ENCODE measurements around the gene ZNF536.
"Not testable (repeated sequence)": the region's sequence is repeated elsewhere in the genome, so short reads cannot be mapped to it uniquely, and the experiment has no call there.

Gene ZNF536

DNA sequence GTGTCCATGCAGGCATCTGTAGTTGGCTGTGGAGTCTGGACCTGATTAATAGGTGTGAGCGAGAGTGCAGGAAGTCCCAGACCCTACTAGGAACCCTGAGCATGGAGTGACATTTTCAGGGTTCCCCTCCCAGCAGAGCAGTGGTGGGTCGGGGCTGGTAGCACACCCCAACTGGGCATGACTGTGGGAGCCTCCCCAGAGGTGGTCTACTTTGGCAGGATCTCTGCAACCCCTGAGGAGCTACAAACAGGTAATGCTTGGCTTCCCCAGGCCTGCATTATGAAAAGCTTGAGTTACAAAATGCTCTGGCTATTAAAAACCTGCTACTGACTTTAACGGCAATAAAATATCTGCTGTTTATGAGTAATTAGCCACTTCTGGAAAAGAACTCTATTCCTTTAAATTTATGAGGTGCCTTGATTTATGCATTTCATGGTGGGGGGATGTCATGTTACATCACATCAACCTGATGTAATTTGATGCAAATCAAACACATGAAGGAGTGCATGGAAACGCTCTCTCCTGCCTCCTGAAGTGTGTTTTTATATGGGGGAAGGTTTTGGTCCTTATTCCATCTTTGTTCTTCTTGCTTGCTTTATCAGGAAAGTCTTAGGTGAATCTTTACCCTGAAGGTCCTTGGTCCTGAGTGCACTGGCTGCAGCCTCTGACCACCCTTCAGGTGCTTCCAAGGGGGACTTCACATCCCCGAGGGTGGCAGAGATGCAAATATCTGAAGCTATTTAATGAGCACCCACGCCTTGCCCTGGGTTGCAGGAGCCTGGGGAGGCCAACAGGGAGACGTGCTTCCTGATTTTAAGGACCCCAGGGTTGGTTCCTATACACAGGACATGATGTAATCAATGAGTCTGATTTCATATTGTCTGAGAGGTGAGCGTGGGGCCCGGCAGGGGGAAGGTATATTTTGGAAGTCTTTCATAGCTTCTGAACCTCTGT lies 54.0 kb downstream of the ZNF536 start:
- no peak for DNase-seq

DNA sequence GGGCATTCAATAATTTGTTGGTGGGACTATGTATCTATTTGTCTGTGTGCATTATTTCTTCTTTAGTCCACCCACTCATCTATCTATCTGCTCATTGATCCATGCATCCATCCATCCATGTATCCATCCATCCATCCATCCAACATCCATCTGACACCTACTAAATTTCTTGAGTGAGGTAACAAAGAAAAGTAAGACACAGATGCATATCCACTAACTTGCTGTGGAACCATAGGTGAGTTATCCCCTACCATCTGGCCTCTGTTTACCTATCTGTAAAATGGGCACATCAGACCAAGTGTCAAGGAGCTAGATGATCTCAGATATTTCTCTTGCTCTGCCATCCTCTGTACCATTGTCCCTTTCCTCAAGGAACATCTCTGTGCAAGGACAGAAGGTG lies 54.7 kb downstream of the ZNF536 start:
- DNase-seq = no peak

DNA sequence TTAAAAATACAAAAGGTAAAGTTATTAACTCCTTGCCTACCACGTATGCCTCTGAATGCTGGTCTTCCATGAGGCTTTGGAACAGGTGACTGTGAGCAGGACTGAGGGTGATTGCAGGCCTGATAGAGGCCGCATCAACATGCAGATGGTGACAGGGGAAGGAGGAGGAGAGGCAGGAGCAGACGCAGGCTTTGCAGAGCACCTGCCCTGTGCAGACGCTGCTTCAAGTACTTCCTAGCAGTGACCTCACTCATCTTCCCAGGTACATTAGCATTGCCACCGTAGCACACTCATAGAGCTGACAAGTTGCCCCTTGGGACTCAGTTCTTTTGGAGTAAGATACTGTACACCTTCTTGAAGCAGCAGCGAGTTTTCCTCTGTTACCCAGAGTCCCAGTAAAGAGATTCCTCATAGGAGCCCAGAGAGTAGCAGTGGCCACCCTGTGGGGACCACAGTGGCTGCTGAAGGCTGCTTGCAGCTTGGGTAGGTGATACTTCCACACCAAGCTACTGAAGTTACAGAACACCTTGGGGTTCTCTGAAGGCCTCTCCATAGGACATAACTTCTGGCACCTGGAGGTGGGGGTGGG lies 56.0 kb downstream of the ZNF536 start:
- DNase-seq = no peak

DNA sequence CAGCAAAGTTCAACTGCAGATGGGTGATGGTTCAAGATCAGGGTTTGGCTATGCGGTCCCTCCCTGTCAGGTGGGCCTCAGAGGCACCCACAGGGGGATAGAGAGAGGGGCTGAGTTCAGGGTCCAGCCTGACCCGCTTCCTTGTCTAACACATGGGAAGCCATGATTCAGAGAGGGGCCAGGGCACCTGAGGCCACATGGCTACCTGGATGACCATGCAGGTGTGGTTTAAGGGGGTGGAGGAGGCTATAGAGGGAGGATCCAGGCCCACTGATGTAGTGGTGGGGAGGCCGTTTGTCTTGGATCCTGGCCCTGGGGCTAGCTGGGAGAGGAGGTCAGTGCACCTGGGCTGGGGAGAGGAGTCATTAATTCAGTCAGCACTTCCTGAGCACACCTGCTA lies 56.7 kb downstream of the ZNF536 start:
- DNase-seq = no peak

DNA sequence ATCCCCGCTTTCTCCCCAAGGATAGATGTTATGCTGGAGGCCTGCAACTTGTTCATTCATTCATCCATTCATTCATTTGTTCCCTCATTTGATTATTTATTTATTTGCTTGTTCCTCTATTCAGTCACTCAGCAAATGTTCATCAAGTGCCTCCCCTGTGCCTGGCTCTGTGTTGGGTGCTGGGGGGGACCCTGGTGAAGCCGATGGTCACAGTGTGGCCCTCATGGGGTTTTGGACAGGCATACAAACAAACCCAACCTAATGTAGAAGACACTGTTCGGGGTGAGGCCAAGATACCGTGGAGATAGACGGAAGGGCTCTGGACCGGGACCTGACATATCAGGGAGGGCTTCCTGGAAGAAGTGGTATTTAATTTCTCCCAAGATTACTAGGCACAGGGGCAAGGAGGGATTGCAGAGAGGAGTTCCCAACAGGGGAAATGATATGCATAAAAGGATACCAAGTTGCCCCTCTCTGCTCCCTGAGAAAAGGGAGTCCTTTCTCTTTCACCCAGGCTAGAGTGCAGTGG lies 58.1 kb downstream of the ZNF536 start:
- no peak for DNase-seq

DNA sequence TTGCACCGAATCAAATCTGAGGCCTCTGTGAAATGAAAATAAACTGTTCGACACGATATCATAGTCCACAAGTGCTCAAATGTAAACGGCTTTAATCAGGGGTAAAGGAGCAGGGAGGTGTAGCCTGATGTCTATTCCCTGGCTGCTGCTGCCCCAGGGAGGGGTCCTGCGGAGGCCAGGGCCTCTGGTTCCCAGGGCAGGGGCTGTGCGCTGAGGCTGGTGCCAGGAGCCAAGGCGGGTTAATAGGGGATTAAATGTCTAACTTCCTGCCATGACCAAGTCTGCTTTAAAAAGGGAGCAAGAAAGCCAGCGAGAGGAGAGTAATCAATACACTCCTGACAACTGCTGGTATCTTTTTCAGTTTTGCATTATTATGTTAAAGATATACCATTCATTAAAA lies 59.4 kb downstream of the ZNF536 start:
- DNase-seq = no peak

DNA sequence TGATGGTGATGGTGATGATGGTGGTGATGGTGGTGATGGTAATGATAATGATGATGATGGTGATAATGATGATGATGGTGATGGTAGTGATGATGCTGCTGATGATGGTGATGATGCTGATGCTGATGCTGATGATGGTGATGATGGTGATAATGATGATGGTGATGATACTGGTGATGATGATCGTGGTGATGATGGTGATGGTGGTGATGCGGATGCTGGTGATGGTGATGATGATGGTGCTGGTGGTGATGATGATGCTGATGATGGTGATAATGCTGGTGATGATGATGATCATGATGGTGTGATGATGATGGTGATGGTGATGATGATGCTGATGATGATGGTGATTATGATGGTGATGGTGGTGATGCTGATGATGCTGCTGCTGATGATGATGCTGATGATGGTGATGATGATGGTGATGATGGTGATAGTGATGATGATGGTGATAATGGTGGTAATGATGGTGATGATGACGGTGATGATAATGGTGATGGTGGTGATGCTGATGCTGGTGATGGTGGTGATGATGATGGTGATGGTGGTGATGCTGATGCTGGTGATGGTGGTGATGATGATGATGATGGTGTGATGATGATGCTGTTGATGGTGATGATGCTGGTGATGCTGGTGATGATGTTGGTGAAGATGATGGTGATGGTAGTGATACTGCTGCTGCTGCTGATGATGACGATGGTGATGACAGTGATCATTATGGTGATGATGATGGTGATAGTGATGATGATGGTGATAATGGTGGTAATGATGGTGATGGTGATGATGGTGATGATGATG lies 62.8 kb downstream of the ZNF536 start:
- DNase-seq = no peak

DNA sequence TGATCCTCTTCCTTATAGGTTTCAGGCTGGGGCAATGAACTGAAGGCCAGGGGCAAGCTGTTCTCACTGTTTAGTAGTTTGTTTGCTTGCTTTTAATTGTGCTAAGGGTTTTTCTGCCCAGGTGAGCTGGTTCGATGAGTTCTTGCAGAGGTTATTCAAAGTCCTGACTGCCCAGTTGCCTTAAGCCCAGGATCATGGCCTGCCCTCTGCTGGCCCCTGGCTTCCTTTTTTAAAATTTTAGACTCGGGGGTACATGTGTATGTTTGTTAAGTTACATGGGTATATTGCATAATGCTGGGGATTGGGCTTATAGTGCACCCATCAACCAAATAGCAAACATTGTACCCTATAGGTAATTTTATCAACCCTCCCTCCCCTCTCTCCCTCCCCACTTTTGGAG lies 65.7 kb downstream of the ZNF536 start:
- no peak for DNase-seq

DNA sequence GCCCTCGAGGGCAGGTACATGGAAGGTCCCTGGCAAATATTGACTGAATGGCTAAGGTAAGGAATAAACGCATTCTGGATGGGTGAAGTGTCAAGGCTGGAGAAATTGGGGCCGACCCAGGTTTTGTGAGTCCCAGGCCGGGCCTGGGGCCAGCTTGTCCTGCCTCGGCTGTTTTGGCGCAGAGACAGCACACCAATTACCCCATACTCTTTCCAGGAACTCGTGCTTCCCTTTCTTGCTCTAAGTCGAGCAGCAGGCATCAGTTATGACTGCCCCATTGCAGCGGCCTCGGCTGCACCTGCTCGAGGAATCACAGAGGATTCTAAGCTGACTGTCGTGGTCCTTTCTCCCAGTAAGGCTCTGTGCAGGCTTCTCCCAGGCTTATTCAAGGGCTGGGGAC lies 67.1 kb downstream of the ZNF536 start:
- DNase-seq = no peak

DNA sequence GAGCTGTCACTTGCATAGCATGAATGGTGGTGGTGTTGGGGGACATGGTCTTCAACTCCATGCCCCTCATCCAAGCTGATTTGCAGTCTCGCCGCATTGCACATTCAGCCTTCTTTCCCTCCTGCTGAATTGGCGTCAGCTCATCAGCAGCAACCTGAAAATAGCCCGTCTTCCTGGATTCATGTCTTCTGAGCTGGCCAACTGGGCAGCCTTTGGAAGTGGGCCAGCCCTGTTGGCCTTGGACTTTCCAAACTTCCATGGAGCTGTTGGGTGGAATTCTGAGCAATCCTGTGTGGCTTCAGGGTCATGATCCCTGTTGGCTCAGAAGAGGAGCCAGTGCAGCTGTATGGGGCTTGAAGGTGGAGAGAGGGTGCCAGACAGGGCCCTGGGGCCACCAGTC lies 68.8 kb downstream of the ZNF536 start:
- DNase-seq = no peak

DNA sequence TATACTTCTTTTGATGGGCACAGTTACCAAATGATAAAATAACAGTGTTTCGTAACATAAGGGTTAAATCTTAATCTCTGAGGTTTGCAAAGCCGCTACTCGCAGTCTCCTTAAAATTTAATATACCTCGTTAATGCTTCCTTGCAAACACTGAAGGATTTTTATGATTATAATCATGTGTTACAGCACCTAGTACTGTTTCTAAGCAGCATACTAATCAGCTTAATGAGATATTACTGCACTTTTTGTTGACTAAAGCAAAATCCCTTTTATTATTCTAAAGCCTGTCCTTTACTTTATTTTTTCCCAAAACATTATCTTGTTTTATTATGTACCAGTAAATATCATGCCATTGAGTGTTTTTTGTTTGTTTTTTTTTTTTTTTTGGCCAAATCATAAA lies 70.5 kb downstream of the ZNF536 start:
- DNase-seq = no peak

DNA sequence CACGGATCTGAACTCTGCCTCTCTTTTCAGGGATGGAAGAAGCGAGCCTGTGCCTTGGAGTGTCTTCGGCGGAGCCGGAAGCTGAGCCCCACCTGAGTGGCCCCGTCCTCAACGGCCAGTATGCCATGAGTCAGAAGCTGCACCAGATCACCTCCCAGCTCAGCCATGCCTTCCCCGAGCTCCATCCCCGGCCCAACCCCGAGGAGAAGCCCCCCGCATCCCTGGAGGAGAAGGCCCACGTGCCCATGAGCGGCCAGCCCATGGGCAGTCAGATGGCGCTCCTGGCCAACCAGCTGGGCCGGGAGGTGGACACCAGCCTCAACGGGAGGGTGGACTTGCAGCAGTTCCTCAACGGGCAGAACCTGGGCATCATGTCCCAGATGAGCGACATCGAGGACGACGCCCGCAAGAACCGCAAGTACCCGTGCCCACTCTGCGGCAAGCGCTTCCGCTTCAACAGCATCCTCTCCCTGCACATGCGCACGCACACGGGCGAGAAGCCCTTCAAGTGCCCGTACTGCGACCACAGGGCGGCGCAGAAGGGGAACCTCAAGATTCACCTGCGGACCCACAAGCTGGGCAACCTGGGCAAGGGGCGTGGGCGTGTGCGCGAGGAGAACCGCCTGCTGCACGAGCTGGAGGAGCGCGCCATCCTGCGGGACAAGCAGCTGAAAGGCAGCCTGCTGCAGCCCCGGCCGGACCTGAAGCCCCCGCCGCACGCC lies 71.5 kb downstream of the ZNF536 start:
- no peak for DNase-seq

DNA sequence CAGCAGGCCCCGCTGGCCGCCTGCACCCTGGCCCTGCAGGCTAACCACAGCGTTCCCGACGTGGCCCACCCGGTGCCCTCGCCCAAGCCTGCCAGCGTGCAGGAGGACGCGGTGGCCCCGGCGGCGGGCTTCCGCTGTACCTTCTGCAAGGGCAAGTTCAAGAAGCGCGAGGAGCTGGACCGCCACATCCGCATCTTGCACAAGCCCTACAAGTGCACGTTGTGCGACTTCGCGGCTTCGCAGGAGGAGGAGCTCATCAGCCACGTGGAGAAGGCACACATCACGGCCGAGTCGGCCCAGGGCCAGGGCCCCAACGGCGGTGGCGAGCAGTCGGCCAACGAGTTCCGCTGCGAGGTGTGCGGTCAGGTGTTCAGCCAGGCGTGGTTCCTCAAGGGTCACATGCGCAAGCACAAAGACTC lies 72.1 kb downstream of the ZNF536 start:
- DNase-seq = no peak

DNA sequence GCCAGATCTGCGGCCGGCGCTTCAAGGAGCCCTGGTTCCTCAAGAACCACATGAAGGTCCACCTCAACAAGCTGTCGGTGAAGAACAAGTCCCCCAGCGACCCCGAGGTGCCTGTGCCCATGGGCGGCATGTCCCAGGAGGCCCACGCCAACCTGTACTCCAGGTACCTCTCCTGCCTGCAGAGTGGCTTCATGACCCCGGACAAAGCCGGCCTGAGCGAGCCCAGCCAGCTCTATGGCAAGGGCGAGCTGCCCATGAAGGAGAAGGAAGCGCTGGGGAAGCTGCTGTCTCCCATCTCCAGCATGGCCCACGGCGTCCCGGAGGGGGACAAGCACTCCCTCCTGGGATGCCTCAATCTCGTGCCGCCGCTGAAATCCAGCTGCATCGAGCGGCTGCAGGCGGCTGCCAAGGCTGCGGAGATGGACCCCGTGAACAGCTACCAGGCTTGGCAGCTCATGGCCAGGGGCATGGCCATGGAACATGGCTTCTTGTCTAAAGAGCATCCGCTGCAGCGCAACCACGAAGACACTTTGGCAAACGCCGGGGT lies 72.6 kb downstream of the ZNF536 start:
- no peak for DNase-seq

DNA sequence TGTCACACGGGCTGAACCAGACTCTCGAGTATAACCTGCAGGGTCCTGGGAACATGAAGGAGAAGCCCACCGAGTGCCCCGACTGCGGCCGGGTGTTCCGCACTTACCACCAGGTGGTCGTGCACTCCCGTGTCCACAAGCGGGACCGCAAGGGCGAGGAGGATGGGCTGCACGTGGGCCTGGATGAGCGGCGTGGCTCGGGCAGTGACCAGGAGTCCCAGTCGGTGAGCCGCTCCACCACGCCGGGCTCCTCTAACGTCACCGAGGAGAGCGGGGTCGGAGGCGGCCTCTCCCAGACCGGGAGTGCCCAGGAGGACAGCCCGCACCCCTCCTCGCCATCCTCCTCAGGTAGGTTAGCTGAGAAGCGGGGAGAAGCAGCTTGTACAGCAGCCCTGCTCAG lies 73.2 kb downstream of the ZNF536 start:
- DNase-seq = no peak

DNA sequence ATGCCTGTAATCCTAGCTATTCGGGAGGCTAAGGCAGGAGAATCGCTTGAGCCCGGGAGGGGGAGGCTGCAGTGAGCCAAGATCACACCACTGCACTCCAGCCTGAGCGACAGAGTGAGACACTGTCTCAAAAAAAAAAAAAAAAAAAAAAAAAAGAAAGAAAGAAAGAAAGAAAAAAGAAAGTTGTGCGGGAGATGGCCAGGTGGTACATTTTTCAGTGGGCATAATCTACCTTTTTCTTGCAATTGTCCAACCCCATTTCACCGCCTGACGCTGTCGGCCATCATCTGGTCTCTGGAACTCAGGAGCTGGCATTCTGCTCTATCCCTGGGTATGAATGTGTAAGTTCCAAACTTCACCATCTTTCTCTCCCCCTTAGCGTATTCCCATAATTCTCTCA lies 73.9 kb downstream of the ZNF536 start:
- not testable (repeated sequence) for DNase-seq

DNA sequence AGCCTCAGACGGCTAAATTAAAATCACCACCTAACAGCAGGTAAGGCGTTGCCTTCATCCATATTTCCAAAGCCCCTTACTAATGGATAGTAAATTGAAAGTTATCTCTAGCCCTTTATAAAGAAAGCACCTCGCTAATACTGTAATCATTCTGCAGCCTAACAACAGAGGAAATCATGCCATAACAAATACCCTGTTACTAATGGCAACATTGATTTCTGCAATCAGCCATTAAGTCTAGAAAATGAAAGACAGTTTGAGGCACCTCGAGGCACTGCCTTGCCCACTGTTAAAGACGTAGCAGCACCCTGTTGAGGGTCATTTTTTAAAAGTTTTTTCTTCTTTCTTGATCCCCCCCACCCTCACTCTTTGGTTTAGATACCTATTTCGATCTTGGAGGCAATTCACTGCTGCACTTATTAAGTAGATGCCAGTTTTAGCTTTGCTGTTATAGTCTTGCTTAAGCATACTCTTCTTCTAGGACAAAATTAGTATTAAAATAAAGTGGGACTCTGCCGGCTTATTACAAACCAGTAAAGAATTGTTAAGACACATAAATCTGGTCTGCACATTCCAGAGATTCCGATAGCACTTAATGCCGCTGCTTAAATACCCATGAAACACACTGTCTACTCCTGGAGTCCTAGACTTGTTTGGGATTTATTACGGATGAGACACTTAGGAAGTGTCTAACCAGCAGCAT lies 74.8 kb downstream of the ZNF536 start:
- DNase-seq = no peak

DNA sequence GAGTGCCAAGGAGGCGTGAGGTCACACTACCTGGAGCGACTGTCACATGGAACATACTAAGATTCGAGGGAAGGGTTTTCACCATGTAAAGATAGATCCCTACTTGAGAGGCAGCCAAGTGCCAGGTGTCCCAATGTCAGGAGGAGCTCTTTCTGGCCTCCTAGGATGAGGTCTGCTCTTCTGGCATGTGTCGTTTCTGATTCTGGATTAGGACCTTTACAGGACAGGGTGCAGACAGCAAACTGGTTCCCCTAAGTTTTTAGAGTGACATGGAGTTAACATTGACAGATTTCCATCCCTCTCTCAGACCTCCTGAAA lies 75.3 kb downstream of the ZNF536 start:
- DNase-seq = no peak

DNA sequence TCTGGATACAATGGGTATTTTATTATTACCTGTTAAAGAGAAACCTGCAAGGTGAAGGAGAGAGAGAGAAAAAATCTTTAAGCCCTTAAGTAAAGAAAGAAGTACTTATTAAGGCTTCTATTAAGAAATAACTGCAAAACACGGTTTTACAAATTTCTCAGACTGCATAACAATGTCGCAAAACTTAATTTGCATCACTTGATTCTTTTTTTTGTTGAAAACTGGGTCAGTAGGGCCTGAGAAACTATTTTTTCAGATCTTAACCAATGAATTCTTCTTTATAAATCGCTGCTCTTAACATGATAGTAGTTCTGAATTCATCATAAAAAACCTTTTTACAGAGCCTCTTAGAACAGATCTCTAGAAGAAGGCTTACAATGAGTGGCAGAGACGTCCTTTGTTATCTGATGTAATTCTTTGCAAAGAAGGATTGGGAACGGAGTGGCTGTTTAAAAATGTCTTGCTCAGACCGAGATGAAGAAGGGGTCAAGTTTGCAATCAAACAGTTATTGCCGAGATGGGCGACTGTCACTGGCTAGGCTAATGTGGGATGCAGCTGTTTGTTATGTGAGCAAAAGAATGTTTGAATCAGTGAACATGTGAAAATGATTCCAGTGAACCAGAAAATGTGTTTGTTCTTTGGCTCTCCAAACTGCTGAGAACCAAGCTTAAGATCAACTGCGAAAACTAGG lies 76.3 kb downstream of the ZNF536 start:
- DNase-seq = no peak

DNA sequence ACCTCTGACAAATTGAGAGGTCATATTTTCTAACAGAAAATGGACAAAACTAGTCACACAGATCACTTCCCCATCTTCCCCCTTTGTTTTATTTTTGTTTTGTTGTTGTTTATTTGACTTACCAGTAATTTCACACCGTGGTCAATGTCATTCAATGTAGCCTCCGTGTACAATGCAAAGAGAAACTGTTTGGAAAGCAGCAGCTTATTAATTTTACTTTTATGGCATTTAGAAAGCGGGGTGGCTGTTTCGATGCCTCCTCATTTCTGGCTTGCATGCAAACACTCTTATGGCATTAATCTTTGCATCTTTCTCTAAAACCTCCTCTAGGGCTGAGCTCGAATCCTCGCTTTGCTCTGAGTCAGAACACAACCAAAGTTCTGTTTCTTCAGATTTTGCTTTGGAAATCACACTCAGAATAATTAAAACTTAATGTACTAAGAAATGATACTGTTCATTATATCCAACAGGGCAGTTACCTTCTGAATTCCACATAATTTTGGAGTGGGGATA lies 77.0 kb downstream of the ZNF536 start:
- DNase-seq = no peak

DNA sequence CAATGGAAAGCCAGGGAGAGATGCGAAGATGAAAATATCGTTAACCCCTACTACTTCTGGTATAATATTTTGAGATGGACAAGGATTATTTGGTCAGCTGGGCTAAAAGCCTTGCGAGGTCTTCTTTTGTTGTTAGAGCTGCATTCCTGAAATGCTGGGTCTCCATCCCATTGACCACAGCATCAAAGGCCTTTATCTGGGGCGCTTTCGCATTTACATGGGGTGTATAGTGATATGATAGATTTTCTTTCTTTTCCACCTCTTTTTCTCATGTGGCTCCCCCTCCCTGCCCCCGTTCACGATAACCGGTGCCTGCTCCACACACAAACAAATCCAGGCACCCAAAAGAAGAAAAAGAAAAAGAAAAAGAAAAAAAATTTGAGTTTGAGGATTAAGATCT lies 77.5 kb downstream of the ZNF536 start:
- DNase-seq = no peak

All from stimulated activated naive CD4-positive, alpha-beta T cell treated with Interleukin-2 at 50 U/mL for 16 hours (primary cell).